HEK293 (cell line): ENCODE measurements around the gene UQCR11.

ENCODE experiments used
- ZBTB21 ChIP-seq: fragments of 450-650 bp; formaldehyde crosslinking; IDR thresholded peaks from 2 replicates; pipeline ENCODE4 v1.5.1; 2017; ENCODE audit warnings: missing biosample characterization, missing genetic modification characterization
- ZNF121 ChIP-seq: fragments of 450-650 bp; formaldehyde crosslinking; IDR thresholded peaks from 2 replicates; pipeline ENCODE4 v1.5.1; 2016; ENCODE audit warnings: missing biosample characterization, missing genetic modification characterization
- TF ChIP-seq, protein P1 (sequence below): fragments of 450-650 bp; formaldehyde crosslinking; IDR thresholded peaks from 2 replicates; pipeline ENCODE4 v1.5.1; 2016; ENCODE audit warnings: missing biosample characterization, missing genetic modification characterization

DNA sequence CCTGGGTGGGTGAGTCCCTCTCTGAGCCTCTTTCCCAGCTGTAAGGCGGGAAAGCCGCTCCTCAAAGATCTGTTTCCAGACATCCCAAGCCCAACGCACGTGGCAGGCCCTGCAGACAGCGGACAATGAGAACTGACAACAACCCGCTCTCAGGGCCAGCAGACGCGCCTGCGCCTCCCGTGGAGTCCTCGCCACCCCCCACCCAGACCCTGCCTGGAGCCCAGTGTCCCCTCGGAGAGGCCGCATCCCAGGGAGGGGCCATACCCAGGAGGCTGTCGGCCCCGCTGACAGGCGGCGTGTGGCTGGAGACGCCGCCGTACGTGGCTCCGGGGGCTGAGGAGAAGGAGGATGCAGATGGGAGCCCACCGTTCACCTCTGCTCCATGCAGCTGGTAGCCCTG, 16.3 kb upstream of the UQCR11 start:
- no peak for TF ChIP-seq ZBTB21 (tag by site-specific recombination)
- TF ChIP-seq ZNF121, result no peak
- TF ChIP-seq, protein P1, sequence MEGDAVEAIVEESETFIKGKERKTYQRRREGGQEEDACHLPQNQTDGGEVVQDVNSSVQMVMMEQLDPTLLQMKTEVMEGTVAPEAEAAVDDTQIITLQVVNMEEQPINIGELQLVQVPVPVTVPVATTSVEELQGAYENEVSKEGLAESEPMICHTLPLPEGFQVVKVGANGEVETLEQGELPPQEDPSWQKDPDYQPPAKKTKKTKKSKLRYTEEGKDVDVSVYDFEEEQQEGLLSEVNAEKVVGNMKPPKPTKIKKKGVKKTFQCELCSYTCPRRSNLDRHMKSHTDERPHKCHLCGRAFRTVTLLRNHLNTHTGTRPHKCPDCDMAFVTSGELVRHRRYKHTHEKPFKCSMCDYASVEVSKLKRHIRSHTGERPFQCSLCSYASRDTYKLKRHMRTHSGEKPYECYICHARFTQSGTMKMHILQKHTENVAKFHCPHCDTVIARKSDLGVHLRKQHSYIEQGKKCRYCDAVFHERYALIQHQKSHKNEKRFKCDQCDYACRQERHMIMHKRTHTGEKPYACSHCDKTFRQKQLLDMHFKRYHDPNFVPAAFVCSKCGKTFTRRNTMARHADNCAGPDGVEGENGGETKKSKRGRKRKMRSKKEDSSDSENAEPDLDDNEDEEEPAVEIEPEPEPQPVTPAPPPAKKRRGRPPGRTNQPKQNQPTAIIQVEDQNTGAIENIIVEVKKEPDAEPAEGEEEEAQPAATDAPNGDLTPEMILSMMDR (tag by site-specific recombination), result no peak
